Small intestine (tissue), 7 donors: Measurements from ENCODE around the gene NFKBIZ. TPM values are rescaled to one million over a fixed set of nuclear protein-coding genes. Genes with fewer than 3 reads are reported as not detected.

ENCODE experiments used
- DNase-seq, 2 donors: peaks; one replicate each; pipeline versions ENCODE4 v3.0.0 to v3.0.0-alpha.2; 2013
- FAIRE-seq: peaks from 2 replicates; lab custom pipeline; 2012; peaks lifted over from hg19 to GRCh38; lab: Jason Lieb, UNC
- H3K27ac ChIP-seq, 3 donors: one replicate each; pipeline ENCODE4 v1.5.1; 2013; ENCODE audit warnings: low read length in 2 of 3, mild to moderate bottlenecking in 2 of 3, control low read depth in 1 of 3, inconsistent platforms in 1 of 3, low read depth in 1 of 3, moderate library complexity in 1 of 3
- H3K27me3 ChIP-seq, 3 donors: one replicate each; pipeline ENCODE4 v1.6.1; 2013; ENCODE audit warnings: low read length in 3 of 3, inconsistent platforms in 1 of 3; ENCODE audit not compliant: control insufficient read depth in 3 of 3, insufficient read depth in 3 of 3
- H3K36me3 ChIP-seq, 3 donors: one replicate each; pipeline ENCODE4 v1.6.1; 2013; ENCODE audit warnings: low read length in 3 of 3, inconsistent platforms in 1 of 3, low read depth in 1 of 3, mild to moderate bottlenecking in 1 of 3, moderate library complexity in 1 of 3; ENCODE audit not compliant: control insufficient read depth in 3 of 3, insufficient read depth in 2 of 3
- H3K4me1 ChIP-seq, 3 donors: one replicate each; pipeline ENCODE4 v1.6.1; 2013; ENCODE audit warnings: low read length in 2 of 3, inconsistent platforms in 1 of 3, low read depth in 1 of 3, mild to moderate bottlenecking in 1 of 3, moderate library complexity in 1 of 3; ENCODE audit not compliant: control insufficient read depth in 3 of 3, insufficient read depth in 2 of 3
- H3K4me3 ChIP-seq, 3 donors: one replicate each; pipeline ENCODE4 v1.5.1; 2013; ENCODE audit warnings: low read length in 3 of 3, control low read depth in 1 of 3, inconsistent platforms in 1 of 3, low read depth in 1 of 3, mild to moderate bottlenecking in 1 of 3, moderate library complexity in 1 of 3
- H3K9me3 ChIP-seq, 2 donors: one replicate each; pipeline ENCODE4 v1.6.1; 2013; ENCODE audit warnings: low read depth in 1 of 2, low read length in 1 of 2; ENCODE audit not compliant: control insufficient read depth in 2 of 2, insufficient read depth in 1 of 2
- WGBS, 3 donors: extraction: QIAGEN DNeasy Blood & Tissue Kit; methylation state at CpG; one replicate each; pipeline ENCODE4 v1.1.7; 2013; 5-methylcytosine and 5-hydroxymethylcytosine counted together
- polyA plus RNA-seq, 4 donors: library from polyadenylated mRNA; stranded (reverse) in 3 of 4; unstranded in 1 of 4; fragments of 200-250 nt in 3 of 4; fragments of 120-200 nt in 1 of 4; gene quantifications; one replicate each; pipeline versions ENCODE4 v1.2.1 to v1.2.3, GENCODE V29; 2013
- donor health status: healthy with polysubstance abuse.
- donor health status: control.
- donor health status: control.
- donor health status: Bipolar disorder and iron deficiency.
- donor health status: healthy.

The NFKBIZ gene
- polyA plus RNA-seq, 4 donors: 10.3 to 211 (median 25.4) TPM

GRCh38 chr3:101807888-101808287 lies 41.4 kb upstream of the NFKBIZ start:
- Histone ChIP-seq H3K27me3 (no peaks in the 10 kb centered on the region), H3K9me3 (no peaks in the 10 kb centered on the region), H3K27ac (no peak overlapping the region), H3K36me3 (no peaks in the 10 kb centered on the region), H3K4me1 (no peaks in the 10 kb centered on the region), H3K4me3 (no peak overlapping the region)
- DNase-seq: no peak
- WGBS, 3 donors: 68 to 91% (median 85%) methylated on average over 2 of the region's 2 CpGs
- peak; percentile 5 for FAIRE-seq

GRCh38 chr3:101809178-101810021 lies 39.9 kb upstream of the NFKBIZ start:
- Histone ChIP-seq H3K27ac (no peak overlapping the region), H3K4me3 (no peak overlapping the region), H3K9me3 (no peaks in the 10 kb centered on the region), H3K27me3 (no peaks in the 10 kb centered on the region), H3K36me3 (no peaks in the 10 kb centered on the region), H3K4me1 (peaks cover 0 to 4% (median 0%) of the 10 kb centered on the region in 3 donors)
- peak; percentile 84 for FAIRE-seq
- DNase-seq: peak; percentile 54 to 61

GRCh38 chr3:101810022-101810418 lies 39.3 kb upstream of the NFKBIZ start:
- Histone ChIP-seq H3K36me3 (no peaks in the 10 kb centered on the region), H3K4me3 (no peak overlapping the region), H3K9me3 (no peaks in the 10 kb centered on the region), H3K27me3 (no peaks in the 10 kb centered on the region), H3K27ac (no peak overlapping the region), H3K4me1 (peaks cover 0 to 5% (median 0%) of the 10 kb centered on the region in 3 donors)
- no peak for FAIRE-seq
- no peak for DNase-seq

DNA sequence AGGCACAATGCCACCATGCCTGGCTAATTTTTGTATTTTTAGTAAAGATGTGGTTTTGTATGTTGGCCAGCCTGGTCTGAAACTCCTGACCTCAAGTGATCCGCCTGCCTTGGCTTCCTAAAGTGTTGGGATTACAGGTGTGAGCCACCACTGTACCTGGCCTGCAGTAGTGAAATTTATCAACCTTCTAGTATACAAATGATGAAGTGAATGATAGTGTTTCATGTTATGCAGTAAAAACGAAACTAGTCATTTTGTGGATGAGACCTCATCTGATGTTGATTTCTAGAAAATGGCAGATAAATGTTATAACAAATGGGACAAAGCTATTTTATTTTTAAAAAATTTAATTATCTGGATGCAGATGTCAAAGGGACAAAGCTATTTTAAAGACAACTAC lies 37.4 kb upstream of the NFKBIZ start:
- Histone ChIP-seq H3K4me3 (no peak overlapping the region), H3K4me1 (peaks cover 0 to 11% (median 0%) of the 10 kb centered on the region in 3 donors), H3K9me3 (no peaks in the 10 kb centered on the region), H3K36me3 (no peaks in the 10 kb centered on the region), H3K27me3 (no peaks in the 10 kb centered on the region), H3K27ac (no peak overlapping the region)
- DNase-seq (no peak), FAIRE-seq (no peak)
- WGBS, 3 donors: 78 to 82% (median 78%) methylated on average over 2 of the region's 2 CpGs

DNA sequence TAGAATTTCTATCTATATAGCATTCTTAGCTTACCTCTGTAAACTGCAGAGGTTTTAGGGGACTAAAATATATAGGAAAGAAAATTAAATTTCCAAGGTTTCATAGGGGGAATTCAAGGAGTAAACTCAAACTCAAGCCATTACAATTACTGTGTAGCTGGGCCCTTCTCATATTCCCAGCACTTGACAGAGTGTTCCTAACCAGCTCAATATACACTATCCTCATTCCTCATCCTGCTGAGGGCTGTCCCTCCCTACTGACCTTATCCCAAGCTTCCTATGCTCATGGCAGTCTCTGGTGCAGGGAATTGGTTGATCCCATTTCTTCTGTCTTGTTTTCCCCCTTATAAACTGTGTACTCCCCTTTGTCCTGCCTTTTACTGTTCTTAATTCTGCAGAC lies 36.4 kb upstream of the NFKBIZ start:
- FAIRE-seq (no peak), DNase-seq (no peak)
- Histone ChIP-seq H3K27ac (no peak overlapping the region), H3K27me3 (no peaks in the 10 kb centered on the region), H3K4me1 (peaks cover 0 to 11% (median 0%) of the 10 kb centered on the region in 3 donors), H3K4me3 (no peak overlapping the region), H3K36me3 (no peaks in the 10 kb centered on the region), H3K9me3 (no peaks in the 10 kb centered on the region)

GRCh38 chr3:101813817-101814440 lies 35.4 kb upstream of the NFKBIZ start:
- FAIRE-seq: peak; percentile 95
- Histone ChIP-seq H3K4me1 (peaks cover 0 to 11% (median 0%) of the 10 kb centered on the region in 3 donors), H3K4me3 (peak overlapping the region in 2 of 3 donors; percentile 4 to 28), H3K9me3 (no peaks in the 10 kb centered on the region), H3K27me3 (no peaks in the 10 kb centered on the region), H3K27ac (peak overlapping the region in 1 of 3 donors; percentile 78), H3K36me3 (no peaks in the 10 kb centered on the region)
- 14 to 52% (median 28%) methylated on average over 7 of the region's 7 CpGs for WGBS, 3 donors
- DNase-seq: peak; percentile 47 to 54

GRCh38 chr3:101814835-101815234 lies 34.5 kb upstream of the NFKBIZ start:
- WGBS, 3 donors: 16 to 55% (median 23%) methylated on average over 3 of the region's 3 CpGs
- Histone ChIP-seq H3K4me3 (no peak overlapping the region), H3K27ac (peak overlapping the region in 2 of 3 donors; percentile 32 to 78), H3K9me3 (no peaks in the 10 kb centered on the region), H3K4me1 (peaks cover 0 to 11% (median 0%) of the 10 kb centered on the region in 3 donors), H3K27me3 (no peaks in the 10 kb centered on the region), H3K36me3 (no peaks in the 10 kb centered on the region)
- DNase-seq (peak; percentile 27 to 68), FAIRE-seq (no peak)

- WGBS, 3 donors: 77 to 97% (median 88%) methylated on average over 4 of the region's 4 CpGs
- Histone ChIP-seq H3K27me3 (no peaks in the 10 kb centered on the region), H3K4me3 (no peak overlapping the region), H3K27ac (no peak overlapping the region), H3K36me3 (peaks cover 0 to 2% (median 0%) of the 10 kb centered on the region in 3 donors), H3K9me3 (no peaks in the 10 kb centered on the region), H3K4me1 (peaks cover 0 to 11% (median 0%) of the 10 kb centered on the region in 3 donors)
- no peak for DNase-seq
- FAIRE-seq: no peak
These were observed 32.8 kb upstream of the NFKBIZ start for GRCh38 chr3:101816215-101817149.
